Loucy (cell line): ENCODE measurements around the gene SORBS1.

ENCODE experiments used
- H2AFZ ChIP-seq: fragments of 200-600 bp; sonication (generic); 2 replicates; pipeline ENCODE4 v1.6.0; 2016; ENCODE audit warnings: antibody characterized with exemption, mild to moderate bottlenecking, low read length, moderate library complexity
- H3F3A ChIP-seq: fragments of 200-600 bp; 2 replicates; pipeline ENCODE4 v1.6.0; 2016; ENCODE audit warnings: antibody characterized with exemption, low read depth, mild to moderate bottlenecking
- H3K27me3 ChIP-seq: fragments of 200-600 bp; sonication (generic); 2 replicates; pipeline ENCODE4 v1.6.1; 2014; ENCODE audit warnings: low read length, mild to moderate bottlenecking; ENCODE audit not compliant: insufficient read depth, poor library complexity, severe bottlenecking
- H3K36me3 ChIP-seq: fragments of 200-600 bp; sonication (generic); 2 replicates; pipeline ENCODE4 v1.6.1; 2016; ENCODE audit warnings: low read length; ENCODE audit not compliant: insufficient read depth
- H3K4me1 ChIP-seq: fragments of 200-600 bp; sonication (generic); 2 replicates; pipeline ENCODE4 v1.5.1; 2014; ENCODE audit warnings: low read length, mild to moderate bottlenecking; ENCODE audit not compliant: insufficient read depth, poor library complexity, severe bottlenecking
- H3K4me2 ChIP-seq: fragments of 200-600 bp; sonication (generic); 2 replicates; pipeline ENCODE4 v1.6.0; 2014; ENCODE audit warnings: antibody characterized with exemption, low read length, low read depth, mild to moderate bottlenecking; ENCODE audit not compliant: poor library complexity, severe bottlenecking
- H3K4me3 ChIP-seq: fragments of 200-600 bp; sonication (generic); 2 replicates; pipeline ENCODE4 v1.5.1; 2014; ENCODE audit warnings: low read length, mild to moderate bottlenecking, mixed read lengths; ENCODE audit not compliant: poor library complexity, severe bottlenecking
- H3K79me2 ChIP-seq: fragments of 200-600 bp; sonication (generic); 2 replicates; pipeline ENCODE4 v1.6.1; 2014; ENCODE audit warnings: low read length; ENCODE audit not compliant: insufficient read depth
- H3K9ac ChIP-seq: fragments of 200-600 bp; sonication (generic); 2 replicates; pipeline ENCODE4 v1.6.0; 2014; ENCODE audit warnings: mild to moderate bottlenecking, low read depth, low read length, moderate library complexity; ENCODE audit not compliant: poor library complexity, severe bottlenecking
- H3K9me2 ChIP-seq: fragments of 200-600 bp; sonication (generic); replicated peaks from 2 replicates; pipeline ENCODE4 v1.6.1; 2016; ENCODE audit warnings: low read depth, low read length, mixed read lengths
- H3K9me3 ChIP-seq: fragments of 200-600 bp; sonication (generic); 2 replicates; pipeline ENCODE4 v1.6.1; 2014; ENCODE audit warnings: mild to moderate bottlenecking, antibody characterized with exemption, low read length, low read depth; ENCODE audit not compliant: insufficient read depth
- H4K20me1 ChIP-seq: fragments of 200-600 bp; sonication (generic); 2 replicates; pipeline ENCODE4 v1.6.0; 2014; ENCODE audit warnings: antibody characterized with exemption, low read length, mild to moderate bottlenecking; ENCODE audit not compliant: insufficient read depth, poor library complexity, severe bottlenecking
- EZH2phosphoT487 ChIP-seq: fragments of 200-600 bp; IDR thresholded peaks from 2 replicates; pipeline ENCODE4 v1.6.1; 2018; ENCODE audit warnings: antibody characterized with exemption, mild to moderate bottlenecking, moderate library complexity, borderline replicate concordance
- TF ChIP-seq, protein P1 (sequence below): fragments of 200-600 bp; sonication (generic); conservative IDR thresholded peaks from 2 replicates; pipeline ENCODE4 v1.5.1; 2014; ENCODE audit warnings: mild to moderate bottlenecking, antibody characterized with exemption, low read length

Gene SORBS1

DNA sequence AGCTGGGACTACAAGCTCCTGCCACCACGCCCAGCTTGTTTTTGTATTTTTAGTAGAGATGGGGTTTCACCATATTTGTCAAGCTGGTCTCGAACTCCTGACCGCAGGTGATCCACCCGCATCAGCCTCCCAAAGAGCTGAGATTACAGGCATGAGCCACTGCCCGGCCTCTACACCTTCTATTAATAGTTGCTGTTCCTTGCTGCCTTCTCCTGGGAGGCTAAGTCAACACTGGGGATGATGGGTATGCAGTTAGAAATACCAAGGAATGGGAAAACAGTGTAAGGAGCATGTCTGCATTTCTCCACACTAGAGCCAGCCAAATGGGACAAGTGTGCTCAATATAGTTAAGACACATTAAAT, 173.1 kb downstream of the SORBS1 start:
- no peak overlapping the region for H3K4me2 ChIP-seq
- H2AFZ ChIP-seq, result no peak overlapping the region
- H3K9ac ChIP-seq, result no peak overlapping the region
- no peaks in the 10 kb centered on the region for H3F3A ChIP-seq
- H3K9me3 ChIP-seq, result no peaks in the 10 kb centered on the region
- H3K4me3 ChIP-seq, result no peak overlapping the region
- no peaks in the 10 kb centered on the region for H3K79me2 ChIP-seq
- H4K20me1 ChIP-seq, result no peaks in the 10 kb centered on the region
- TF ChIP-seq, protein P1, sequence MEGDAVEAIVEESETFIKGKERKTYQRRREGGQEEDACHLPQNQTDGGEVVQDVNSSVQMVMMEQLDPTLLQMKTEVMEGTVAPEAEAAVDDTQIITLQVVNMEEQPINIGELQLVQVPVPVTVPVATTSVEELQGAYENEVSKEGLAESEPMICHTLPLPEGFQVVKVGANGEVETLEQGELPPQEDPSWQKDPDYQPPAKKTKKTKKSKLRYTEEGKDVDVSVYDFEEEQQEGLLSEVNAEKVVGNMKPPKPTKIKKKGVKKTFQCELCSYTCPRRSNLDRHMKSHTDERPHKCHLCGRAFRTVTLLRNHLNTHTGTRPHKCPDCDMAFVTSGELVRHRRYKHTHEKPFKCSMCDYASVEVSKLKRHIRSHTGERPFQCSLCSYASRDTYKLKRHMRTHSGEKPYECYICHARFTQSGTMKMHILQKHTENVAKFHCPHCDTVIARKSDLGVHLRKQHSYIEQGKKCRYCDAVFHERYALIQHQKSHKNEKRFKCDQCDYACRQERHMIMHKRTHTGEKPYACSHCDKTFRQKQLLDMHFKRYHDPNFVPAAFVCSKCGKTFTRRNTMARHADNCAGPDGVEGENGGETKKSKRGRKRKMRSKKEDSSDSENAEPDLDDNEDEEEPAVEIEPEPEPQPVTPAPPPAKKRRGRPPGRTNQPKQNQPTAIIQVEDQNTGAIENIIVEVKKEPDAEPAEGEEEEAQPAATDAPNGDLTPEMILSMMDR, result no peak
- no peak for TF ChIP-seq EZH2phosphoT487
- H3K4me1 ChIP-seq, result no peaks in the 10 kb centered on the region
- no peaks in the 10 kb centered on the region for H3K9me2 ChIP-seq
- H3K36me3 ChIP-seq, result no peaks in the 10 kb centered on the region
- H3K27me3 ChIP-seq, result no peaks in the 10 kb centered on the region

DNA sequence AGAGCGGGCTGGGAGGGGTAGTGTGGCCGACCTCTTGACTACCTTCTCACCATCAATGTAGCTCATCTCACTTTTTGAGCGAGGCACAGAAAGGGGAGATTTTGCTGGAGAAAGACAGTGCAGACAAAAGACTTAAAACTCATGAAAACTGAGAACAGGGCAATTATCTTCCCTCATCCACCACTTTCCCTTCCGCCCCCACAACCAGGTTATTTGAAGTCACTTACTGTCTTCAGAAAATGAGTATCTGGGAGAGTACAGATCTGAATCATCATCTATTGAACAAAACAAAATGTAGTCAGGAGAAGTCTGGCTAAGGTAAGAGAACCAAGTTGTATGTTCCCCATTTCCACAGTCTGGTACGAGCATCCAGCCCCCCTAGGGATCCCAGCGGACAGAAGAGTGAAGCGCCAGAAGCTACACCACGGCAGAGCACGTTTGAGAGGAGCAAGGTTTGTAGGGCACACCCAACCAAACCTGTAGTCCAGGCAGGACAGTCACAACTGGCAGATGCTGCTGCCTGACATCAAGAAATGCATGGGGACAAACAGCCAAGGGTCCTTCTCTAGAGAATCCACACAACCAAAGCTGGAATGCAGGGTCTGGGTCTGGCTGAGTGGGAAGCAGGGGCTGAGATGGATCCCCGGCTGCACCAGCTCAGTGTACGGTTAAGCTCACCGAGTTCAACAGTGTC, 177.0 kb downstream of the SORBS1 start:
- H2AFZ ChIP-seq, result no peak overlapping the region
- TF ChIP-seq, protein P1, result no peak
- no peak for TF ChIP-seq EZH2phosphoT487
- H3K79me2 ChIP-seq, result no peaks in the 10 kb centered on the region
- H3K4me1 ChIP-seq, result no peaks in the 10 kb centered on the region
- H3K4me3 ChIP-seq, result no peak overlapping the region
- no peaks in the 10 kb centered on the region for H3K9me2 ChIP-seq
- no peaks in the 10 kb centered on the region for H3F3A ChIP-seq
- H3K9me3 ChIP-seq, result no peaks in the 10 kb centered on the region
- H3K9ac ChIP-seq, result no peak overlapping the region
- H3K36me3 ChIP-seq, result no peaks in the 10 kb centered on the region
- no peaks in the 10 kb centered on the region for H3K27me3 ChIP-seq
- no peaks in the 10 kb centered on the region for H4K20me1 ChIP-seq
- H3K4me2 ChIP-seq, result no peak overlapping the region

DNA sequence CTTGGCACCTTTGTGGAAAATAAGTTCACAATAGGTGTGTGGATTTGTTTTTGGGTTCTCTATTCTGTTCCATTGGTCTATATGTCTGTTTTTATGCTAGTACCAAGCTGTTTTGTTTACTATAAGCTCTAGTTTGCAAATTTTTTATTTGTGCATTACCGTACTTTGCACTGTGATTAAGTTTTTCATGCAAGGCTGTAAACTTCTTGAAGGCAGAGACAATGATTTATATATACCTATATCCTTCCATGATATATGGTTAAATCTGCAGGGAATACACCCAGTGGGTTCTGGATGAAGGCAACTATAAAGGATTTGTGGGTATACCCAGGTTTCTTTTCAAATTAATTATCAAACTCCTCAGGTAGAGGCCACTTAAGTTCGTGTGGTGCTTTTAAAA, 178.6 kb downstream of the SORBS1 start:
- Histone ChIP-seq H3K9me3 (no peaks in the 10 kb centered on the region), H3K9me2 (no peaks in the 10 kb centered on the region), H3K4me3 (no peak overlapping the region), H2AFZ (no peak overlapping the region), H3F3A (no peaks in the 10 kb centered on the region), H3K9ac (no peak overlapping the region), H3K4me1 (no peaks in the 10 kb centered on the region), H3K36me3 (no peaks in the 10 kb centered on the region), H3K27me3 (no peaks in the 10 kb centered on the region), H3K4me2 (no peak overlapping the region), H4K20me1 (no peaks in the 10 kb centered on the region), H3K79me2 (no peaks in the 10 kb centered on the region)
- TF ChIP-seq, protein P1, result no peak
- TF ChIP-seq EZH2phosphoT487, result no peak
